ENCODE results near the gene PEF1. TPM values are rescaled to one million over a fixed set of nuclear protein-coding genes. Genes with fewer than 3 reads are reported as not detected.
A peak's percentile ranks its signal among the peaks of the same experiment; 100 is the strongest.

Gene PEF1
- total RNA-seq, 2 donors from 2014 or later = 51.4 to 59.1 TPM

GRCh38 chr1:31625561-31626222 is 19.0 kb downstream of the PEF1 start:
- Mint-ChIP-seq H3K36me3 (ENCODE audit: low read depth) (peaks cover 24% of the 10 kb centered on the region), H3K27ac (no peak overlapping the region), H3K9me3 (no peaks in the 10 kb centered on the region), H3K27me3 (ENCODE audit: insufficient read depth) (no peaks in the 10 kb centered on the region), H3K4me3 (no peak overlapping the region), H3K4me1 (no peaks in the 10 kb centered on the region)
- Histone ChIP-seq H3K4me1 (ENCODE audit: control insufficient read depth, insufficient read depth, low read length) (peaks cover 8% of the 10 kb centered on the region), H3K36me3 (ENCODE audit: control insufficient read depth, insufficient read depth, low read length) (peaks cover 34% of the 10 kb centered on the region), H3K4me3 (ENCODE audit: low read length) (no peak overlapping the region), H3K27ac (ENCODE audit: low read depth, low read length) (peak overlapping the region; percentile 17), H3K9me3 (ENCODE audit: control insufficient read depth, low read length) (no peaks in the 10 kb centered on the region), H3K27me3 (ENCODE audit: control insufficient read depth, insufficient read depth, low read length, poor library complexity, severe bottlenecking) (no peaks in the 10 kb centered on the region), H3K9ac (ENCODE audit: extremely low read depth, low read length, poor library complexity, severe bottlenecking) (no peak overlapping the region)
- DNase-seq = no peak
- TF ChIP-seq, protein P1, sequence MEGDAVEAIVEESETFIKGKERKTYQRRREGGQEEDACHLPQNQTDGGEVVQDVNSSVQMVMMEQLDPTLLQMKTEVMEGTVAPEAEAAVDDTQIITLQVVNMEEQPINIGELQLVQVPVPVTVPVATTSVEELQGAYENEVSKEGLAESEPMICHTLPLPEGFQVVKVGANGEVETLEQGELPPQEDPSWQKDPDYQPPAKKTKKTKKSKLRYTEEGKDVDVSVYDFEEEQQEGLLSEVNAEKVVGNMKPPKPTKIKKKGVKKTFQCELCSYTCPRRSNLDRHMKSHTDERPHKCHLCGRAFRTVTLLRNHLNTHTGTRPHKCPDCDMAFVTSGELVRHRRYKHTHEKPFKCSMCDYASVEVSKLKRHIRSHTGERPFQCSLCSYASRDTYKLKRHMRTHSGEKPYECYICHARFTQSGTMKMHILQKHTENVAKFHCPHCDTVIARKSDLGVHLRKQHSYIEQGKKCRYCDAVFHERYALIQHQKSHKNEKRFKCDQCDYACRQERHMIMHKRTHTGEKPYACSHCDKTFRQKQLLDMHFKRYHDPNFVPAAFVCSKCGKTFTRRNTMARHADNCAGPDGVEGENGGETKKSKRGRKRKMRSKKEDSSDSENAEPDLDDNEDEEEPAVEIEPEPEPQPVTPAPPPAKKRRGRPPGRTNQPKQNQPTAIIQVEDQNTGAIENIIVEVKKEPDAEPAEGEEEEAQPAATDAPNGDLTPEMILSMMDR (conservative IDR thresholded peaks at IDR 0.05) = no peak
- 86 to 91% methylated on average over 4 of the region's 4 CpGs for WGBS, 2 experiments (ENCODE audit: insufficient coverage in 1 of 2, insufficient read length in 1 of 2)

DNA sequence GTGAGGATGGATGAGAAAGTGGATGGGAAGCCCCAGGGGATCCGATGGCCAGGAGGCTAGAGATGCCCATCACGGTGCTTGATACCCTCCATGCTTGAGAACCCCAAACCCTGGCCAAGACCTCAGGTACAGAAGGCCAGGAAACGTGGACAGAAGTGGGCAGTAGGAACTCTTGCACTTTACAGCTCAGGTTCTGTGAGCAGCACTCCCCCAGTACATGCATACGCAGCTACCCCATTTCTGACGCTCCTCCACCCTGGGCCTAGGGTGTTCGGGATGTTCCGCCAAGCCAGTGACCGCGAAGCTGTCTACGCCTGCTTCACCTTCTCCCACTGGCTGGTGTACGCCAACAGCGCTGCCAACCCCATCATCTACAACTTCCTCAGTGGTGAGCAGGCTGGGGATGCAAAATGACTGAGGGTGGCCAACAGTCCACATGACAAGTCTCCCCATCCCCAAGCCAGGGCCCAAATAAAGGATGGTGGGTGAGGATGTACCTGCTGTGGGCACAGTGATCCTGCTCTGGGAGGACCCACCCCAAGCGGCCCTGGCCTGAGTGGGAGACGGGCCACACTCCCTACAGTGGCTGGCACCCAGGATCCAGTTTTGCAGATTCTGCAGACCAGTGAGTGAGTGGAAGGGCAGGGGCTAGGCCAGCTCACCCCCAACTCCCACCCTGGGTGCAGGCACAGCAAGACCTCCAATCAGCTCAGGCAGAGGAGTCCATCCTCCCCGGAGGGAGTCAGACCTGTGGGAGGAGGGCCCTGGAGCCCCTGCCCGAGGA is 19.8 kb downstream of the PEF1 start:
- Histone ChIP-seq H3K27me3 (ENCODE audit: control insufficient read depth, insufficient read depth, low read length, poor library complexity, severe bottlenecking) (no peaks in the 10 kb centered on the region), H3K4me3 (ENCODE audit: low read length) (no peak overlapping the region), H3K4me1 (ENCODE audit: control insufficient read depth, insufficient read depth, low read length) (peaks cover 8% of the 10 kb centered on the region), H3K27ac (ENCODE audit: low read depth, low read length) (no peak overlapping the region), H3K9me3 (ENCODE audit: control insufficient read depth, low read length) (no peaks in the 10 kb centered on the region), H3K9ac (ENCODE audit: extremely low read depth, low read length, poor library complexity, severe bottlenecking) (no peak overlapping the region), H3K36me3 (ENCODE audit: control insufficient read depth, insufficient read depth, low read length) (peaks cover 26% of the 10 kb centered on the region)
- Mint-ChIP-seq H3K9me3 (no peaks in the 10 kb centered on the region), H3K27me3 (ENCODE audit: insufficient read depth) (no peaks in the 10 kb centered on the region), H3K36me3 (ENCODE audit: low read depth) (peaks cover 16% of the 10 kb centered on the region), H3K27ac (no peak overlapping the region), H3K4me1 (no peaks in the 10 kb centered on the region), H3K4me3 (no peak overlapping the region)
- 95 to 97% methylated on average over 11 to 16 of the region's 16 CpGs for WGBS, 2 experiments (ENCODE audit: insufficient coverage in 1 of 2, insufficient read length in 1 of 2)
- DNase-seq = peak; percentile 36
- TF ChIP-seq, protein P1 (conservative IDR thresholded peaks at IDR 0.05) = no peak

- no peak overlapping the region for H3K27ac ChIP-seq (ENCODE audit: low read depth, low read length)
- H3K9me3 ChIP-seq (ENCODE audit: control insufficient read depth, low read length) = no peaks in the 10 kb centered on the region
- no peaks in the 10 kb centered on the region for H3K27me3 ChIP-seq (ENCODE audit: control insufficient read depth, insufficient read depth, low read length, poor library complexity, severe bottlenecking)
- peaks cover 8% of the 10 kb centered on the region for H3K4me1 ChIP-seq (ENCODE audit: control insufficient read depth, insufficient read depth, low read length)
- Mint-ChIP-seq H3K4me3 (no peak overlapping the region), H3K27ac (no peak overlapping the region), H3K4me1 (no peaks in the 10 kb centered on the region), H3K36me3 (ENCODE audit: low read depth) (peaks cover 13% of the 10 kb centered on the region), H3K27me3 (ENCODE audit: insufficient read depth) (peaks cover 5% of the 10 kb centered on the region), H3K9me3 (no peaks in the 10 kb centered on the region)
- TF ChIP-seq, protein P1 (conservative IDR thresholded peaks at IDR 0.05) = no peak
- H3K9ac ChIP-seq (ENCODE audit: extremely low read depth, low read length, poor library complexity, severe bottlenecking) = no peak overlapping the region
- 84 to 92% methylated on average over 5 of the region's 5 CpGs for WGBS, 2 experiments (ENCODE audit: insufficient coverage in 1 of 2, insufficient read length in 1 of 2)
- H3K4me3 ChIP-seq (ENCODE audit: low read length) = no peak overlapping the region
- DNase-seq = no peak
- H3K36me3 ChIP-seq (ENCODE audit: control insufficient read depth, insufficient read depth, low read length) = peaks cover 20% of the 10 kb centered on the region
These were observed 20.4 kb downstream of the PEF1 start for GRCh38 chr1:31624309-31624708.

Data from endodermal cell (in vitro differentiated cells).